Neural progenitor cell (in vitro differentiated cells): Measurements from ENCODE around the gene ERCC5. TPM values are rescaled to one million over a fixed set of nuclear protein-coding genes. Genes with fewer than 3 reads are reported as not detected.

ENCODE experiments used
- DNase-seq: peaks from one replicate; pipeline ENCODE4 v3.0.0-alpha.2; 2016; ENCODE audit warnings: low spot score
- H2AFZ ChIP-seq: fragments of 200-600 bp; sonication (generic); replicated peaks from 2 replicates; pipeline ENCODE4 v1.6.1; 2016; ENCODE audit warnings: antibody characterized with exemption
- H3F3A ChIP-seq: fragments of 200-600 bp; sonication (generic); 2 replicates; pipeline ENCODE4 v1.6.1; 2016; ENCODE audit warnings: antibody characterized with exemption, low read depth
- H3K27ac ChIP-seq: fragments of 200-600 bp; sonication (generic); 2 replicates; pipeline ENCODE4 v1.5.1; 2016; ENCODE audit warnings: mild to moderate bottlenecking
- H3K27me3 ChIP-seq: fragments of 200-600 bp; sonication (generic); 2 replicates; pipeline ENCODE4 v1.6.1; 2016; ENCODE audit warnings: mild to moderate bottlenecking, moderate library complexity
- H3K36me3 ChIP-seq: fragments of 200-600 bp; sonication (generic); 2 replicates; pipeline ENCODE4 v1.5.1; 2016
- H3K4me1 ChIP-seq: fragments of 200-600 bp; sonication (generic); 2 replicates; pipeline ENCODE4 v1.6.1; 2016; ENCODE audit warnings: mixed run types
- H3K4me2 ChIP-seq: fragments of 200-600 bp; sonication (generic); 2 replicates; pipeline ENCODE4 v1.6.1; 2016
- H3K4me3 ChIP-seq: fragments of 200-600 bp; sonication (generic); 2 replicates; pipeline ENCODE4 v1.5.1; 2016
- H3K79me2 ChIP-seq: fragments of 200-600 bp; sonication (generic); 2 replicates; pipeline ENCODE4 v1.6.1; 2016; ENCODE audit warnings: low read depth
- H3K9ac ChIP-seq: fragments of 200-600 bp; sonication (generic); 2 replicates; pipeline ENCODE4 v1.6.1; 2016
- H3K9me3 ChIP-seq: fragments of 200-600 bp; sonication (generic); 2 replicates; pipeline ENCODE4 v1.5.1; 2016; ENCODE audit warnings: low read depth
- H4K20me1 ChIP-seq: fragments of 200-600 bp; sonication (generic); 2 replicates; pipeline ENCODE4 v1.6.1; 2016; ENCODE audit warnings: low read depth
- H3K27ac Mint-ChIP-seq: 3 replicates; pipeline ENCODE4 v1.8.0; 2021; ENCODE audit warnings: mixed read lengths
- H3K27me3 Mint-ChIP-seq: 2 replicates; pipeline ENCODE4 v1.8.0; 2022; ENCODE audit warnings: low read depth, mild to moderate bottlenecking, inconsistent platforms, moderate library complexity, mixed read lengths; ENCODE audit not compliant: insufficient read depth
- H3K36me3 Mint-ChIP-seq: 3 replicates; pipeline ENCODE4 v1.8.0; 2021; ENCODE audit warnings: mixed read lengths
- H3K4me1 Mint-ChIP-seq: 3 replicates; pipeline ENCODE4 v1.8.0; 2021; ENCODE audit warnings: mixed read lengths
- H3K4me3 Mint-ChIP-seq: 3 replicates; pipeline ENCODE4 v1.8.0; 2021; ENCODE audit warnings: mild to moderate bottlenecking, moderate library complexity, mixed read lengths
- H3K9me3 Mint-ChIP-seq: 3 replicates; pipeline ENCODE4 v1.8.0; 2020; ENCODE audit warnings: mixed read lengths
- EZH2 ChIP-seq: fragments of 200-600 bp; sonication (generic); IDR thresholded peaks from 2 replicates; pipeline ENCODE4 v1.6.1; 2017; ENCODE audit warnings: antibody characterized with exemption, mild to moderate bottlenecking, moderate library complexity
- EZH2phosphoT487 ChIP-seq: fragments of 200-600 bp; sonication (generic); IDR thresholded peaks from 2 replicates; pipeline ENCODE4 v1.6.1; 2017; ENCODE audit warnings: antibody characterized with exemption
- total RNA-seq: library from RNA; depleted of rRNA; stranded (reverse); fragments of >200 nt; gene quantifications from 2 replicates; pipeline ENCODE4 v1.2.3, GENCODE V29; 2015; ENCODE audit warnings: low replicate concordance
- TF ChIP-seq, protein P1 (sequence below): fragments of 200-600 bp; sonication (generic); IDR thresholded peaks from 2 replicates; pipeline ENCODE4 v1.5.1; 2017; ENCODE audit warnings: antibody characterized with exemption, mild to moderate bottlenecking

ERCC5 gene
- total RNA-seq, 1 donor from 2014 or later: 35.1 TPM

DNA sequence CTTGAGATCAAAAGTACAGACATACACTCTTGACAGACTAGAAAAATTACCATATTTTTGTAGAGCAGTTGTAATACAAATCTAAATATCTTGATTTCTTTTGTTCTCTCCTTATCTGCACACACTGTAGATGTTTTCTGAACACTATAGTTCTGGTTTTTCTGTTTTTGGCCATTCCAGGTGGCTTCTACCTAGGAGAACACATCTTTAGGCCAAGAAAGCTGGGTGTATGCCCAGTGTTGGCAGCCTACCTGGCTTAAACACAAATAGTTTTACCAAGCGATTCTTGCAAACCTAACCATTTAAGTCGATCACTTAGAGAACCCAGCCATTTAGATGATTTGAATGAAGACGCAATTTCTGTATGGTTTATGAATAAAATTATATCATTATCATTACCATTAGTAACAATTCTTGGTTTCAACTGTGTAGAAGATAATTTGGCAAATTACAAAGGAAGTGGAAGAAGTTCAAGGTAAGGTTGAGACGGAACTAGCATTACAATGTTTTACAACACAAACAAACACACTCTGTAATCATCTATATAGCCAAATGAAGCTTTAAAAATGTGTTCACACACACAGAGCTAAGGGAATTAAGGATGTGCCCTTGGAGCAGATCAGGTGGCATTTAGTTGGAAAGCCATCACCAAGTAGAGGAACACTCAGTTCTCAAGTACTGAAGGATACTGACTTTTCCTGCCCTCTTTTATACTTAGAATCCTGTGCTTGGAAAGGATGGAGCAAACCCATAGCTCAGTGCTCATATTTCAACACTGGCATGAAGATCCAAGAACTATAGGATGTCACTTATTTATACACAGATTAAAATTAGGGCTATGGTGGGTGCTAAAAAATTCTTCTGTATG lies 36.2 kb downstream of the ERCC5 start:
- H3K4me3 Mint-ChIP-seq: no peak overlapping the region
- H3F3A ChIP-seq: peaks cover 7% of the 10 kb centered on the region
- no peak overlapping the region for H3K4me2 ChIP-seq

DNA sequence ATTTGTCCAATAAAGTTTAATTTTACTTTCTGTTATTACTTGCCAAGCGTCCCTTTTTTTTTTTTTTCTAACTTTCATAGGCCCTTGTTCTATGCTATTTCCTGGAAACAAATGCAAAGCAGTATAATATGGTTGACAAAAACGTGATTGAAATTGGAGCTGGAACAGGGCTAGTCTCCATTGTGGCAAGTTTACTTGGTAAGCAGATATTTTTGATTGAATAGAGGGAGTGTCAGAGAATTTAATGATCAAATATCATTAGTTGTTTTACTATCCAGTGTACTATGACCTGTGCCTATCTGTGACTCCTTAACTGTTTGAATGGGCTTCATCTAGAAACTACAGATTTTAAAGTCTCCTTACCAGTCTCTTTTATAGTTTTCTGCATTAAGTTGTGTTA lies 46.7 kb downstream of the ERCC5 start:
- TF ChIP-seq EZH2phosphoT487 (no peak), EZH2 (no peak)
- no peaks in the 10 kb centered on the region for H3K4me1 Mint-ChIP-seq
- no peaks in the 10 kb centered on the region for H3K4me1 ChIP-seq
- H3K36me3 Mint-ChIP-seq: no peaks in the 10 kb centered on the region
- DNase-seq: no peak
- H3F3A ChIP-seq: no peaks in the 10 kb centered on the region
- no peak overlapping the region for H3K4me2 ChIP-seq
- no peaks in the 10 kb centered on the region for H4K20me1 ChIP-seq
- no peaks in the 10 kb centered on the region for H3K27me3 Mint-ChIP-seq
- no peak overlapping the region for H3K9ac ChIP-seq
- no peak overlapping the region for H3K4me3 Mint-ChIP-seq
- H3K27ac ChIP-seq: no peak overlapping the region
- H3K36me3 ChIP-seq: no peaks in the 10 kb centered on the region
- no peaks in the 10 kb centered on the region for H3K27me3 ChIP-seq
- H3K79me2 ChIP-seq: no peaks in the 10 kb centered on the region
- no peak overlapping the region for H3K4me3 ChIP-seq
- H3K9me3 Mint-ChIP-seq: no peaks in the 10 kb centered on the region
- no peak overlapping the region for H2AFZ ChIP-seq
- H3K27ac Mint-ChIP-seq: no peak overlapping the region
- H3K9me3 ChIP-seq: no peaks in the 10 kb centered on the region

More for the DNA sequence above, 36.2 kb downstream of the ERCC5 start:
- no peaks in the 10 kb centered on the region for H3K36me3 ChIP-seq
- H4K20me1 ChIP-seq: no peaks in the 10 kb centered on the region
- no peaks in the 10 kb centered on the region for H3K27me3 ChIP-seq
- H3K9me3 Mint-ChIP-seq: no peaks in the 10 kb centered on the region
- H3K9ac ChIP-seq: no peak overlapping the region
- no peaks in the 10 kb centered on the region for H3K79me2 ChIP-seq
- H3K27me3 Mint-ChIP-seq: no peaks in the 10 kb centered on the region
- H3K4me3 ChIP-seq: no peak overlapping the region
- H3K9me3 ChIP-seq: no peaks in the 10 kb centered on the region
- no peak overlapping the region for H3K27ac ChIP-seq
- H2AFZ ChIP-seq: no peak overlapping the region
- H3K36me3 Mint-ChIP-seq: no peaks in the 10 kb centered on the region
- H3K4me1 ChIP-seq: peaks cover 9% of the 10 kb centered on the region
- H3K27ac Mint-ChIP-seq: no peak overlapping the region
- no peak for DNase-seq
- TF ChIP-seq EZH2phosphoT487 (no peak), EZH2 (no peak)
- TF ChIP-seq, protein P1, sequence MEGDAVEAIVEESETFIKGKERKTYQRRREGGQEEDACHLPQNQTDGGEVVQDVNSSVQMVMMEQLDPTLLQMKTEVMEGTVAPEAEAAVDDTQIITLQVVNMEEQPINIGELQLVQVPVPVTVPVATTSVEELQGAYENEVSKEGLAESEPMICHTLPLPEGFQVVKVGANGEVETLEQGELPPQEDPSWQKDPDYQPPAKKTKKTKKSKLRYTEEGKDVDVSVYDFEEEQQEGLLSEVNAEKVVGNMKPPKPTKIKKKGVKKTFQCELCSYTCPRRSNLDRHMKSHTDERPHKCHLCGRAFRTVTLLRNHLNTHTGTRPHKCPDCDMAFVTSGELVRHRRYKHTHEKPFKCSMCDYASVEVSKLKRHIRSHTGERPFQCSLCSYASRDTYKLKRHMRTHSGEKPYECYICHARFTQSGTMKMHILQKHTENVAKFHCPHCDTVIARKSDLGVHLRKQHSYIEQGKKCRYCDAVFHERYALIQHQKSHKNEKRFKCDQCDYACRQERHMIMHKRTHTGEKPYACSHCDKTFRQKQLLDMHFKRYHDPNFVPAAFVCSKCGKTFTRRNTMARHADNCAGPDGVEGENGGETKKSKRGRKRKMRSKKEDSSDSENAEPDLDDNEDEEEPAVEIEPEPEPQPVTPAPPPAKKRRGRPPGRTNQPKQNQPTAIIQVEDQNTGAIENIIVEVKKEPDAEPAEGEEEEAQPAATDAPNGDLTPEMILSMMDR: no peak
- peaks cover 4% of the 10 kb centered on the region for H3K4me1 Mint-ChIP-seq

- H3K27ac ChIP-seq: no peak overlapping the region
- H4K20me1 ChIP-seq: no peaks in the 10 kb centered on the region
- Mint-ChIP-seq H3K9me3 (no peaks in the 10 kb centered on the region), H3K4me3 (no peak overlapping the region), H3K4me1 (no peaks in the 10 kb centered on the region), H3K36me3 (no peaks in the 10 kb centered on the region), H3K27me3 (peaks cover 4% of the 10 kb centered on the region), H3K27ac (no peak overlapping the region)
- no peak for DNase-seq
- TF ChIP-seq EZH2phosphoT487: no peak
- TF ChIP-seq, protein P1: no peak
- TF ChIP-seq EZH2: no peak
- H3K36me3 ChIP-seq: no peaks in the 10 kb centered on the region
- no peaks in the 10 kb centered on the region for H3K79me2 ChIP-seq
- H3K4me3 ChIP-seq: no peak overlapping the region
- no peak overlapping the region for H3K9ac ChIP-seq
- H3K9me3 ChIP-seq: no peaks in the 10 kb centered on the region
- no peak overlapping the region for H3K4me2 ChIP-seq
- H3F3A ChIP-seq: no peaks in the 10 kb centered on the region
- no peaks in the 10 kb centered on the region for H3K4me1 ChIP-seq
- no peak overlapping the region for H2AFZ ChIP-seq
- H3K27me3 ChIP-seq: no peaks in the 10 kb centered on the region
Measured at GRCh38 chr13:102897371-102898138, 51.7 kb downstream of the ERCC5 start.
